NCI-H1436 treated with DMSO at 0.1 percent for 48 hours (cell line): ENCODE data around the gene SEC14L2.
A peak's percentile ranks its signal among the peaks of the same experiment; 100 is the strongest.

ENCODE experiments used
- DNase-seq: peaks from one replicate; lab custom pipeline; 2025; lab: John Stamatoyannopoulos, UW

The SEC14L2 gene

DNA sequence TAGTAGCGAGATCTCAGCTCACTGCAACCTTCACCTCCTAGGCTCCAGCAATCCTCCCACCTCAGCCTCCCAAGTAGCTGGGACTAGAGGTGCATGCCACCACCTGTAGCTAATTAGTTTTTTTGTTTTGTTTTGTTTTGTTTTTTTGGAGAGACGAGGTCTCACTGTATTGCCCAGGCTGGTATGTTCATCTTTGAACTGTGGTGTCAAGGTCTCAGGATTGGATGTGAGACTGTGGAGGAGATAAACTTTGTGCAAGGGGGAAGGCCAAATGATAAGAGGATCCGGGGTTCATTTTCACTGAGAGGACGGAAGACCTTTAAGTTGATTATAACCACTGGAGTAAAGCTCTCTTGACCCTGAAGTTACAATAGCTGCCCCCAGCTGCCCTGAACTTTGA is 8.9 kb downstream of the SEC14L2 start:
- no peak for DNase-seq

DNA sequence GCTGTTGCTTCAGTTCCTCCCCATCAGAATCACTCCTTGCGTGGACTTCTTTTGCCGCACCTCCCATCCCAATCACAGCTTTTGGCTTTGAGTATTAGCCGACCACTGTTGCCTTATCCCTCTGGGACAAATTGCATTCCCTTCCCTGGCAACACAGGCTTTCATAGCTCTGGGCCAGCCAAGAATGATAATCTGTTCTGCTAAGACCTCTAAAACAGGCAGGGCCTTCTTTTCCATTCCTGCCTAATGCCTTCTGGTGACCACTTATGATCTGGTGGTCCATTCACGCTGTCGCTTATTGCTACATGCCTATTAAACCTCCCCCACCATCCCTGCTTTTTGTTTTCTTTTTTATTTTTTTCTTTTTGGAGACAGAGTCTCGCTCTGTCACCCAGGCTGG is 9.6 kb downstream of the SEC14L2 start:
- no peak for DNase-seq

DNA sequence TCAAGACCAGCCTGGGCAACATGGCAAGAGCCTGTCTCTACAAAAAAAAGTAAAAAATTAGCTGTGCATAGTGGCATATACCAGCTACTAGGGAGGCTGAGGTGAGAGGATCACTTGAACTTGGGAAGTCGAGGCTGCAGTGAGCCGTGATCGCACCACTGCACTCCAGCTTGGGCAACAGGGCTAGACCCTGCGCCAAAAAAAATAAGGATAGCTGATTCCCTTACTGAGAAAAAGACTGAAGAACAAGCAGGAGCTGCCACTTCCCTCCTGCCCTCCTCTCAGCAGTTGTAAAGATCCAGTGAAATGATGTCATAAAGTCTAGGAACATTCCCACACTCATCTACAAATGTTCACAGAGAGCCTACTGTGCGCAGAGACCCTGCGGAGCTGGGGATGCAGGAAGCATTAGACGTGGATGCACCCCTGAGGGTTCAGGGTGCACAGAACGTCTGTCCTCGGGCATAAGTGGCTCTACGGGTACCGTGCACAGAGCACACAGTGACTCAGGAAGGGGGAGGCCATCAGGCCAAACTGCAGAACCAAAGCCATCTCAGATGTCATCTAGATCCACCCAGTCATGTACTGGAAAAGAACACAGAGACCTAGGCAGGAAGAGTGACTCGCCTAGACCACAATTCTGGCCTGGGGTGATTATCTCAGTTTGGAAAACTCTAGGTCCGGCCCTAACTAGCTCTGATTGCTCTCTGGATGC is 11.7 kb downstream of the SEC14L2 start:
- DNase-seq, result no peak

DNA sequence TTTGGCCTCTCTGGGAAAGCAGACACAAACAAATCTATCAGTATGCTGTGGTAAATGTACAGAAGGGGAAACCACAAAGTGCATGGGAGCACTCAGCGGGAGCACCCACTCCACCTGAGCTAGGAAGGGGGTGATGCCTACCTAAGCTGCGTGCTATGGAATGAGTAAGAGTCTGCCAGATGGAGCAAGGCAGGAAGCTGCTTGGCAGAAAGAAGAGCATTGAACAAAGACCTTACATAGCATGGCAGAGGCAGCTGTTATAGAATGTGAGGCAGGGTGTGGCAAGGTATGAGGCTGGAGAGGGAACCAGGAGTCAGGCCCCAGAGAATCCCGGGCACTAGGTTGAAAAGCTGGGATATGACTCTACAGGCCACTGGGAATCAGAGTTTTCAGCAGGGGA is 15.0 kb downstream of the SEC14L2 start:
- DNase-seq, result no peak

DNA sequence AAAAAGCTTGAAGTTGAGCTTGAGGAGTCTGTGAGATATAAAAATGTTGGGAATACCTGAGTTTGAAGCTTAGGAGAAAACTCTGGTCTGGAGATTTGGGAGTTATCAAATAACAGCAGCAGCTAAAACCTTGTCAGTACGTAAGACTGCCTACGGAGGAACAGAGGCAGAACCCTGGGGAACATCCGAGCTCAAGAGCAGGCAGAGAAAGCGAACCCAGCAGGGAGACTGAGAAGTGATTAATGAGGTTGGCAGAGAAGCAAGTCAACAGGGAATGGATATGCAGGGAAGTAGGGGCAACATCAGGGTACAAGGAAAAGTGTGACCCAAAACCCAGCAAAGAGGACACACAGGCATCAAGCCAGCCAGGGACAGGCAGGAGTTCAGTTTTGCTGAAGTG is 16.2 kb downstream of the SEC14L2 start:
- no peak for DNase-seq

DNA sequence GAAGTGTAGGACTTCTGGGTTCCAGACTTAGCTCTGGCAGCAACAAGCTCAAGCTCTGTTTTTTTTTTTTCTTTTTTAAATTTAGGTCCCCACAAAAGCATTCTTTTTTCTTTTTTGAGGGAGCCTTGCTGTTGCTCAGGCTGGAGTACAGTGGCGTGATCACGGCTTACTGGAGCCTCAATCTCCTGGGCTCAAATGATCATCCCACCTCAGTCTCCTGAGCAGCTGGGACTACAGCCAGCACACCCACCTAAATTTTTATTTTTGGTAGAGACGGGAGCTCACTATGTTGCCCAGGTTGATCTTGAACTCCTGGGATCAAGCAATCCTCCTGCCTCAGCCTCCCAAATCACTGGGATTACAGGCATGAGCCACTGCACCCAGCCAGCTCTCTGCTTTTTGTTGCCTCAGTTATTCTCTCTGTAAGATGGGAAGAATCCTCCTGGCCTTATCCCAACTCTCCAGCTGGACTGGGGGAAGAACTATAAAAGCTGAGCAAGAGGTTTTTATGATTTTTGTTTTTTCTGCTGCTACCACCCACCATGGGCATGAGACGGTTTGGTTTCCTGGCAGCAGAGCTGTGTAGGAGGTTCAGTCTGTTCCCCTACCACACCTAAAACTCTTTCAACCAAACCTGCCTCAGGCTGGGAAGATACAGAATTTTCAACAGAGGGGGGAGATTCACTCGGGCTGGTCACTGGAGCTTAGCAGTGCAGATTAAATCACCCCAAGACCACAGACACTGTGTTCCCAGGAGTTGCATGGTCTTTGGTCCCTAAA is 17.1 kb downstream of the SEC14L2 start:
- DNase-seq, result no peak

DNA sequence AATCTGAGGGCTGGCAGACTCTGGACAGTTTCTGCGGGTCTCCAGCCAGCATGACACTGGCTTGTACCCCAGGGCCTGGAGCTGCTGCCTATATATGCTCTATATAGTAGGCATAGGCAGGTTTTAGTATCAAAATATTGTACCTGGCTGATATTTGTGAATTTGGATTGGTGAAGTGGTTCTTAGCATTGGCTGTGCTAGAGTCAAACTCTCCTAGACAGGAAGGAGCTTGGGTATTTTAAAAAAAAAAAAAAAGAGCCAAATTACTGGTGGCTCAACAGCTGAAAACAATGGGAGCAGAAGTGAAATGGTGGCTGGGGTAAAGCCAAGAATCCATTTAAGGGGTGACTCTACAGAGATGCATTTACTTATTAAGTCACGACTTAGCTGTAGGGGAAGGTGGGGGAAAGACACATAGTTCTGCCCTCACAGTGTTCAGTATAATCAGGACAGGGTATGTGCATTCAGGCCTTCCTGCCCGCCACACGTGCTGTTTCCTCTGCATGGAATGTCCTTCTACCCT is 17.8 kb downstream of the SEC14L2 start:
- DNase-seq, result no peak

DNA sequence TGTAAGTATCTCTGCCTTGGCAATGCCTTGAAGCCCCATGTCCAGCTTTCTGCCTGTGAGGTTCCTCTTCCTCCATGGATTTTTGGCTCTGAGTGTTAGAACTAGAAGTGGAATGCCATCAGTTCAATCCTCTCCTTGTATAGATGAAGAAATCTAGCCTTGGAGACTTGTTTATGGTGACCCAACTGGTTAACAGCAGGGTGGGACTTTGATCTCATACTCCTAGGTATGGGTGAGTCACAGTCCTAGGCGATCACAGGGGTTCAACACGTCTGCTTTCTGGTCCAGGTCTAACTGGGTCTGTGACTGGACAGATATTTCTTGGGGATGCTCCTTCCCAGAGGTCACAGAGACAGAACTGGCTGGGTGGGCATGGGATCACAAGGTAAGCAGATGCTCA is 19.6 kb downstream of the SEC14L2 start:
- DNase-seq, result no peak

DNA sequence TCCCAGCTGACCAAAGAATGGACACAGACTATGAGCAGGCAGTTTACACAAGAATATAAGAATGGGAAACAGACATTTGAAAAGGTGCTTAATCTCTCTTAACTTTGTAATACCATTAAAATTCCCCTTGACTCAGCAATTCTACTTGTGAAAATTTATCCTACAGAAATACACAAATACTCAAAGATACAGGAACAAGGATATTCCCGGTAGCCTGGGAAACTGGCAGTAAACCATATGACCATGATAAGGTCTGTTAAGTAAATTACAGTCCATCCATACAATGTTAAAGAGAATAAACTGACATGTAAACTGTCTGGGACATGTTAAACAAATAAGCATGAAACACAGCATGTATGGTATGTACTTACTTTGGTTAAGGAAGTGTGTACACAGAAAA is 20.0 kb downstream of the SEC14L2 start:
- DNase-seq, result no peak

DNA sequence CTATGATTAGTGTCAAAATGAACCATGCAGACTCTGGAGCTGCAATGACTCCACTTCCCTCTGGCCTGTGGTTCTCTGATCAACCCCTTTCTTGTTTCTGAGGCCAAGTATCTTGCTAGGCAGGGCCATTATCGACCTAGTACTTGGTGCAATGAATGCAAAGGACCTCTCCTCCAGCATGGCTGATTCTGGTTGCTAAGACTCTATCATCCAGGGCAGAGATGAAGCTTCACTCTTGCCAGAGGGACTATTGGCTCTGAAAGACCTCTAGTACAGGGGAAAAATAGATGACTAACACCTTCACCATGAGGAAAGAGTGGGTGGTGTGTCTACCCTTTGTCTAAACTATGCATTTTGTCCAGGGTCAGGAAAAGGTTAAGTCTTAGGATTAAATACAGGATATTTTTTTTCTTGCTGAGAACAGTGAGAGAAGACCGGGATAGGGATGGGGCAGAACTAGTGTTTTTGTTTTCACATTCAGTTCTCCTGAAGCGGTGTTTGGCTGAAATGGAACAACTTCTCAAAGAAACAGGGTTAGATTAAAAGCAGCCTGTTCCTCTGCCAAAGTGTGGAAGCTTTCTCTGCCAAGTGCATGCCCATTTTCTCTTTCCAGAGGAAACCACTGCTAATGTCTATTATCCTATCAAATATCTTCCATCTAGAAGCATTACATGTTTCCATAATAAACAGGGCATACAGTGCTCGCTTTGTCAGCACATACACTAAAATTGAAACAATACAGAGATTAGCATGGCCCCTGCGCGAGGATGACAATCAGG is 23.7 kb downstream of the SEC14L2 start:
- DNase-seq, result no peak

DNA sequence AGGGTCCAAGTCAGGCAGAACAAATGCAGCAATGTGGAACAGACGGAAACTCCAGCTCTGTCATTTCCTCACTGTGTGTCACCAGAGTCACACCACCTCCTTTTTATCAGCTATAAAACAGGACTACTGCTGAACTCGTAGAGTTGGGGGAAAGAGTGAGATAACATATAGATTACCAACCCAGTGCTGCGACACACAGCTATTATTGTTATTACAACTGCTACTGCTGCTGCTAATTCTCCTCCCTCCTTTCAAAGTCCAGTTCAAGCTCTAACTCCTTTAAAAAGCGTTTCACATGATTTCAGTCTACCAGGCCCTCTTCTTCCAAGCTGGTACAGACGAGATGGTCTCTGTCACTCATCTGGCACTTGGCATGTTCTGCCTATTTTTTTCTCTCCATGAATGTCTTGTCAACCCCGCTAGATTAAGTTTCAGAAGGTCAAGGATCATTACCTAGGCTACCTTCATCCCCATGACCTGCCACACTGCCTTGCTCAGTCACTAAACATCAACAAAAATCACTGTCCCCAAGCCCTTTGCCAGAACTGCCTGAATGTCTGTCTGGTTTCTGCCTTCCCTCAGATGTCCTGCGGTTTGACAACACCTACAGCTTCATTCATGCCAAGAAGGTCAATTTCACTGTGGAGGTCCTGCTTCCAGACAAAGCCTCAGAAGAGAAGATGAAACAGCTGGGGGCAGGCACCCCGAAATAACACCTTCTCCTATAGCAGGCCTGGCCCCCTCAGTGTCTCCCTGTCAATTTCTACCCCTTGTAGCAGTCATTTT is 25.1 kb downstream of the SEC14L2 start:
- DNase-seq, result no peak

DNA sequence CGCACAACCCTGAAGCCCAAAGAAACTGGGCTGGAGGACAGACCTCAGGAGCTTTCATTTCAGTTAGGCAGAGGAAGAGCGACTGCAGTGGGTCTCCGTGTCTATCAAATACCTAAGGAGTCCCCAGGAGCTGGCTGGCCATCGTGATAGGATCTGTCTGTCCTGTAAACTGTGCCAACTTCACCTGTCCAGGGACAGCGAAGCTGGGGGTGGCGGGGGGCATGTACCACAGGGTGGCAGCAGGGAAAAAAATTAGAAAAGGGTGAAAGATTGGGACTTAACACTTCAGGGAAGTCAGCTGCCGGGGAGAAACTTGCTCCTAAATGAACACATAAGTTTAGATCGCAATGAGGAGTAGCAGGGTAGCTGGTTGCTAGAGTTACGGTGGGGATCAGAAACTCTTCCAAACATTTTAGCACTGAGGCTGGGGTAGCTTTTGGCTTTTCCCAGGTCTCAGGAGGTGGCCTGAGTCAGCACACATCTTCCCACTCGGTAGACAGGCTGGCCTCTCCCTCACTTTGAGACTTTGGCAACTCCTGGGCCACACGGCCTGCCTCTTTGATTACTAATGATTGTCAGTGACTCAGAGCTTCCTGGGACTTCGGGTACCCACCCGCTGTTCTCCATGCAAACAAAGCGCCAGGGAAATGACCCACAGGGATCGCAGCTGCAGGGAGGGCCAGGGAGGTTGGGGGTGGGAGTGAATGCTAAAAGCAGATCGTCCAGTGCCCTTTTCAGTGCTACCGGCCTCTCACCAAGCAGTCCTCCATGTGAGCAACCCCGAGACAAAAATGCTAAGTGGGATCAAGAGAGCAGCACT is 25.9 kb downstream of the SEC14L2 start:
- no peak for DNase-seq

DNA sequence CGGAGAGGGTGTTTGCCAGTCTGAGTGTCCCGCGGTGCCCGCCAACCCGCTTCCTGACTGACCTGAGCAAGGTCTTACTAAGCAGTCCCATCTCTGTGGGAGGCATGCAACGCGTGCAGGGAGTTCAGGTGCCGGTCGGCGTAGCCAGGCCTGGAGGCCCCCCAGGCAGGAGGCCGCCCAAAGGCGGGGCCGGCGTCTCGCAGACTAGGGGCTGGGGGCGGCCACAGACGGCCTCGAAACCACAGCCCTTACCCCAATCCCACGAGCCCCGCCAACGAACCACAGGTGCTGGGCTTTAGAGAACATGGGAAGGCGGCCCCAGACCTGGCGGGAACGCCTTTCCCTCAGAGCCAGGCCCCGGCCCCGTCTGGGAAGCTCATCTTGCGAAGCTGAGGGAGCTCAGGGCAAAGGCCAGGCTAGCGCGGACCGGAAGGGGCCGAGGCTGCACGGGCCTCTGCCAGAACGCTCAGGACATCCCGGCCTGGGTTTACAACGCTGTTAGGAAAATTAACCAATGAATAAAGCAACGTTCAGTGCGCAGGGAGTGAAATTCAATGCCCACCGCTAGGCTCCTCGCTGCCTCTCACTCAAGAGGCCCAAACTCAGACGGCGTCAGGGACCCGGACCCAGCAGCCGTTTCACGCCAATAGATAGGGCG is 26.6 kb downstream of the SEC14L2 start:
- DNase-seq, result no peak

DNA sequence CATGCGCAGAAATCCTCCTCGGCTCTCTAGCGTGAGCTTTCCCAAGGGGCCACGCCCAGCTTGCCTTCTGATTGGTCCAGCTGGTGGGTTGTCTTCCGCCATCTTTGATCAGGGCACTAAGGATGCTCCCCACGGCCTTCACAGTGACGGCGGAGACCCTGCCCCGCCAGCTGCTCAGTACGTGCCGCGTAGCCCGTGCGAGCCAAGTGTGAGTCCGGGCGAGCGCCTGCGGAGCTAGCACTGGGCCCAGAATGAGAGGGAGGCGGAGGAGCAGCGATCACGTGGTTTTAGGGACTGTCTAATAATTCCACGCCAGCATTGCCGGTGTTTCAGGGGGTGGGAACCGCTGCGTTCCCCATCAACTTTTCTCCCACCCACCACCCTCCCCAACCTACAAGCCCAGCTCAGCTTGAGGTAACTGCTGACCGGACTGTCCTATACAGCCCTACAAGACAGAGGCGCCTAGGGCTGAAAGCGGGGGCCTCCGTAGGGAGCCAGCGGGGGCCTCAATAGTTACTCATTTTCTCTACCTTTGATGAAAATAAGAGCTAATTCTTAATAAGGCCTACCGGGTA is 27.2 kb downstream of the SEC14L2 start:
- DNase-seq, result peak; percentile 99

DNA sequence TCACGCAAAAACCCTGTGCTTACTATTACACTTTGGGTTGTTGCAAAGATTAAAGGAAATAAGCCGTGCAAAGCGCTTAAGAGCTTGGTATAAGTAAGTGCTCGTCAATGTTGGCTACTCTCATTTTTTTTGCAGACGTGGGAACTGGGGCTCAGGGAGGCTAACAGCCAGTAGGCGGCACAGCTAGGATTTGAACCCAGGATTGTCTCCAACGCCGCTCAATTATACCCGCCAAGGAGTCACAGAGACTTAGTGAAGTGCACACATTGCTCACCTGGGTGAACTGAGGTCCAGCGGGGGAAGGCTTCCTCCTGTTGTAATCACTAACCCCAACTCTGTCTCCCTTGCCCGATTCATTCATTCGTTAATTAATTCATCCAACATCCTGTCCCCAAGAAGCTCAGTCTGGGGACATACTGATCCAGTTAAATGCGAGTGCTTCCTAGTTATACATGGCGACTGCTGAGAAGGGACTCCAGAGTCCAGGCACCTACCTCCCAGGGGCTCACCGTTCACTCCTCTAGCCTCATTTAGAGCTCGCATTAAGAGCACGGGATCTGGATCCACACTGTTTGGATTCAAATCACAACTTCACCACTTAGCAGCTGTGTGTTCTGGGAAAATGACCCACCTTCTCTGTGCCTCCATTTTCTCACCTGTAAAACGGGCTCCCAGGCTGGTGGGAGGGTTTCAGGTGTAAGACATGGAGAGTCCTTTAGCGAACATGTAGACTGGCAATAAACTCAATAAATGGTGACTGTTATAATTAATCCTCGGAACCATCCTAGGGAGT is 27.9 kb downstream of the SEC14L2 start:
- no peak for DNase-seq

DNA sequence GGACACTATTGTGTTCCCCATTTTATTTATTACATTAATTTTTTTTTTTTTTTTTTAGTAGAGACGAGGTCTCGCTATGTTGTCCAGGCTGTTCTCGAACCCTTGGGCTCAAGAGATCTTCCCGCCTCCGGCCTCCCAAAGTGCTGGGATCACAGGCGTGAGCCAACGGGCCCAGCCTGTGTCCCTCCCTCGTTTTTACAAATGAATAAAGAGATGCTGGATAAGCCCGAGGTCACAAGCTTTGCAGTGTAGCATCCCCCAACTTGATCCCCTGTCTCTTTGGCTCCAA is 28.5 kb downstream of the SEC14L2 start:
- no peak for DNase-seq

DNA sequence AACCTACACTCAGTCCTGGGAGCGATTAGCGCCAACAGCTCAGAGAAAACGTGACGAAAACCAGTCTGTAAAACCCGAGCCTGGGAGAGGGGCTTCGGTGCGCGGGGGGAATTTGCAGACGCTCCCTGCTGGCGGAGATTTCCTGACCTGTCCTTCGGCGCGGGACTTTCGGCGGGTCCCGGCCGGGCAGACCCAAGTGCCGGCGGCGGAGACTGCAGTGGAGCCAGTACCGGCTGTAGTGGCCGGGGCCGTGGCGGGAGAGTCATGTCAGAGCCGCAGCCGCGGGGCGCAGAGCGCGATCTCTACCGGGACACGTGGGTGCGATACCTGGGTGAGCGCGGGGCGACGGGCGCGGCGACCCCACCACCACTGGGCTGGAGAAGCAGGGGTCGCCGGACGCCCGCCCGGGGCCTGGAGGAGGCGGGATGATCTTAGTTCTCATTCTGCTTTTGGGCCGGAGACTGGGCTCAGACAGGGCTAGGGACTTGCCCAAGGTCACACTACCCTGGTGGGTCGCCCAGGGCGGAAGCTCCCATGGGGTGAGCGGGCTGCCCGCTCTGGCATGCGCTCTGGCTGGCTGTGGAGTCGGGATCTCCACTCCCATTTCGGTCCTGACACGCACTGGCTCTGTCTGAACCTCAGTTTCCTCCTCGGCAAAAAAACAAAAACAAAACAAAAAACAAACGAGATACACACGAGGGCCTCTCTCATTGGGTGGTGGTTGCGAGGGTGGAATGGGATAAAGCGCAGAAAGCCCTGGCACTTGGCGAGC is 29.0 kb downstream of the SEC14L2 start, which contains the start of gene MTFP1:
Gene MTFP1, plus strand, starts transcription at position 153 of the 772 bp plus-strand sequence. Its CDS starts 112 bp downstream, at position 265.
- DNase-seq, result no peak
